Measurements from ENCODE around the gene PCDHGA9. TPM values are rescaled to one million over a fixed set of nuclear protein-coding genes. Genes with fewer than 3 reads are reported as not detected.

PCDHGA9 gene
- polyA plus RNA-seq, 3 donors = not detected

- DNase-seq = no peak
- H3K9me3 ChIP-seq (replicated peaks in 1 of 2; ENCODE audit: control insufficient read depth in 1 of 2, insufficient read depth in 1 of 2, low read length in 2 of 2) = peaks cover 55 to 77% of the 10 kb centered on the region in 2 donors
- no peaks in the 10 kb centered on the region for H3K79me2 ChIP-seq (ENCODE audit: insufficient read depth, low read length)
- H3K4me3 ChIP-seq (replicated peaks in 1 of 3; ENCODE audit: low read depth in 2 of 3, low read length in 3 of 3) = no peak overlapping the region
- no peak overlapping the region for H3K27ac ChIP-seq (ENCODE audit: low read depth in 1 of 2, low read length in 2 of 2)
- peak overlapping the region in 1 of 2 donors; percentile 39 for H3K4me3 Mint-ChIP-seq
- H3K36me3 ChIP-seq (replicated peaks in 1 of 2; ENCODE audit: control insufficient read depth in 1 of 2, insufficient read depth in 2 of 2, low read length in 2 of 2) = no peaks in the 10 kb centered on the region
- H4K20me1 ChIP-seq (ENCODE audit: insufficient read depth, low read length) = no peaks in the 10 kb centered on the region
- H2AFZ ChIP-seq (ENCODE audit: insufficient read depth, low read depth, low read length, poor library complexity, severe bottlenecking) = no peak overlapping the region
- peaks cover 29 to 90% of the 10 kb centered on the region in 2 donors for H3K27me3 ChIP-seq (ENCODE audit: control insufficient read depth in 2 of 2, insufficient read depth in 2 of 2, low read length in 2 of 2)
- H3K9ac ChIP-seq (ENCODE audit: insufficient read depth, low read length, poor library complexity, severe bottlenecking) = no peak overlapping the region
- no peak overlapping the region for H3K27ac Mint-ChIP-seq
- no peak for TF ChIP-seq CTCF (IDR thresholded peaks at IDR 0.05)
- H3K4me1 ChIP-seq (ENCODE audit: control insufficient read depth in 1 of 2, insufficient read depth in 2 of 2, low read length in 2 of 2) = no peaks in the 10 kb centered on the region
- H3K27me3 Mint-ChIP-seq (ENCODE audit: low read depth in 3 of 3) = peaks cover 33 to 65% (median 58%) of the 10 kb centered on the region in 3 donors
- intact Hi-C loops (cut with micrococcal nuclease) = no loop called here
- WGBS (ENCODE audit: insufficient coverage) = 46% methylated on average over 19 of the region's 19 CpGs
- peaks cover 12 to 15% of the 10 kb centered on the region in 2 donors for H3K36me3 Mint-ChIP-seq
- no peak overlapping the region for H3K4me2 ChIP-seq (replicated peaks; ENCODE audit: extremely low read depth, low read length, poor library complexity, severe bottlenecking)
- H3K4me1 Mint-ChIP-seq = peaks cover 2% of the 10 kb centered on the region
- peaks cover 38 to 80% (median 62%) of the 10 kb centered on the region in 7 donors for H3K9me3 Mint-ChIP-seq
These were observed 45.6 kb upstream of the PCDHGA9 start for GRCh38 chr5:141356950-141357349.

- H3K27me3 ChIP-seq (ENCODE audit: control insufficient read depth in 2 of 2, insufficient read depth in 2 of 2, low read length in 2 of 2) = peaks cover 44 to 91% of the 10 kb centered on the region in 2 donors
- 15% methylated on average over 18 of the region's 24 CpGs for WGBS (ENCODE audit: insufficient coverage)
- intact Hi-C loops (cut with micrococcal nuclease) = no loop called here
- H3K9me3 Mint-ChIP-seq = peaks cover 40 to 86% (median 73%) of the 10 kb centered on the region in 7 donors
- H3K27ac ChIP-seq (ENCODE audit: low read depth in 1 of 2, low read length in 2 of 2) = no peak within 1 kb of the TSS
- H3K36me3 Mint-ChIP-seq = peaks cover 12 to 15% of the 10 kb centered on the region in 2 donors
- H3K4me1 ChIP-seq (ENCODE audit: control insufficient read depth in 1 of 2, insufficient read depth in 2 of 2, low read length in 2 of 2) = no peaks in the 10 kb centered on the region
- H3K79me2 ChIP-seq (ENCODE audit: insufficient read depth, low read length) = no peaks in the 10 kb centered on the region
- peak within 1 kb of the TSS in 1 of 3 experiments; percentile 36 for H3K4me3 ChIP-seq (replicated peaks in 1 of 3; ENCODE audit: low read depth in 2 of 3, low read length in 3 of 3)
- H3K27ac Mint-ChIP-seq = peak within 1 kb of the TSS in 1 of 7 donors; percentile 57
- H3K27me3 Mint-ChIP-seq (ENCODE audit: low read depth in 3 of 3) = peaks cover 50 to 72% (median 71%) of the 10 kb centered on the region in 3 donors
- H4K20me1 ChIP-seq (ENCODE audit: insufficient read depth, low read length) = no peaks in the 10 kb centered on the region
- TF ChIP-seq CTCF (IDR thresholded peaks at IDR 0.05) = peak; percentile 22
- DNase-seq = no peak
- H2AFZ ChIP-seq (ENCODE audit: insufficient read depth, low read depth, low read length, poor library complexity, severe bottlenecking) = no peak within 1 kb of the TSS
- H3K9me3 ChIP-seq (replicated peaks in 1 of 2; ENCODE audit: control insufficient read depth in 1 of 2, insufficient read depth in 1 of 2, low read length in 2 of 2) = peaks cover 58 to 79% of the 10 kb centered on the region in 2 donors
- peak within 1 kb of the TSS; percentile 40 for H3K4me2 ChIP-seq (replicated peaks; ENCODE audit: extremely low read depth, low read length, poor library complexity, severe bottlenecking)
- peaks cover 2% of the 10 kb centered on the region for H3K4me1 Mint-ChIP-seq
- no peaks in the 10 kb centered on the region for H3K36me3 ChIP-seq (replicated peaks in 1 of 2; ENCODE audit: control insufficient read depth in 1 of 2, insufficient read depth in 2 of 2, low read length in 2 of 2)
- H3K9ac ChIP-seq (ENCODE audit: insufficient read depth, low read length, poor library complexity, severe bottlenecking) = no peak within 1 kb of the TSS
- peak within 1 kb of the TSS; percentile 25 to 85 for H3K4me3 Mint-ChIP-seq
These were observed 42.7 kb upstream of the PCDHGA9 start, which contains the start of gene PCDHGB2 for GRCh38 chr5:141359790-141360426. PCDHGB2 (plus strand) TSS chr5:141359994; CDS start chr5:141360136, 142 bp downstream.
